Mesangial cell (primary cell): ENCODE data around the gene GPX3. TPM values are rescaled to one million over a fixed set of nuclear protein-coding genes. Genes with fewer than 3 reads are reported as not detected.

Experiments used
- total RNA-seq: library from RNA; depleted of rRNA; stranded (reverse); fragments of >200 nt; gene quantifications from 2 replicates; pipeline ENCODE4 v1.2.3, GENCODE V29; 2015

GPX3 gene, protein sequence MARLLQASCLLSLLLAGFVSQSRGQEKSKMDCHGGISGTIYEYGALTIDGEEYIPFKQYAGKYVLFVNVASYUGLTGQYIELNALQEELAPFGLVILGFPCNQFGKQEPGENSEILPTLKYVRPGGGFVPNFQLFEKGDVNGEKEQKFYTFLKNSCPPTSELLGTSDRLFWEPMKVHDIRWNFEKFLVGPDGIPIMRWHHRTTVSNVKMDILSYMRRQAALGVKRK
- total RNA-seq = 9.9 and 91.5 TPM in 2 replicates

DNA sequence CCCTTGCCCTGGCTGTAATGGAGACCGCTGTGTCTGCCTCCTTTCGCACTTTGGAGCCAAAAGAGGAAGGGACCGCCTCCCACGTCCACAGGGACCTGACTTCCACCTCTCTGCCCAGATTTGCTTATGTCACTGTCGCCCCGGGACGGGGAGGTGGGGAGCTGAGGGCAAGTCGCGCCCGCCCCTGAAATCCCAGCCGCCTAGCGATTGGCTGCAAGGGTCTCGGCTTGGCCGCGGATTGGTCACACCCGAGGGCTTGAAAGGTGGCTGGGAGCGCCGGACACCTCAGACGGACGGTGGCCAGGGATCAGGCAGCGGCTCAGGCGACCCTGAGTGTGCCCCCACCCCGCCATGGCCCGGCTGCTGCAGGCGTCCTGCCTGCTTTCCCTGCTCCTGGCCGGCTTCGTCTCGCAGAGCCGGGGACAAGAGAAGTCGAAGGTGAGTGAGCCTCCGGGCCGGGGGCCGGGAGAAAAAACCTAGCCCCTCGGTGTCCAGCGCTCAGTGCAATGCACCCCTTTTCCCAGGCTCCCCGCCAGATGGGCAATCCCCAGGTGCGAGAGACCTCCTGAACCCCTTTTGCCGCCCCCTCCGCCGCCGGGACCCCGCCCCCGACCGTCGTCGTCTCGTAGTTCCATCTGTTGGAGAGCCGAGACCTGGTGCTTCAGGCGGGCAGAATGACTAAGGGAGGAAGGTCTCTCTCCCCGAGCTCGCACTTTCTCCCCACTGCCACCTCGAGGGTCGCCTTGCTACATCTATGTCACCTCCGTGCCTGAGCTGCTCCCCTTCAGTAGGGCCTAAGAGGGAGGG is at the start of gene GPX3:
Gene GPX3 (plus strand): TSS at position 288 of the 807 bp plus-strand sequence. CDS start 64 bp downstream, at position 352.

Other genes starting within 250 kb of the GPX3 start
- gene SMIM3, start 241.8 kb upstream of the GPX3 start, total RNA-seq = 18.9 and 33.1 TPM in 2 replicates
- gene IRGM, start 174.1 kb upstream of the GPX3 start, total RNA-seq = not detected in 2 replicates
- gene ZNF300, start 115.6 kb upstream of the GPX3 start, total RNA-seq = 3.7 and 4.1 TPM in 2 replicates
- gene TNIP1, start 60.4 kb downstream of the GPX3 start, total RNA-seq = 97.0 and 111 TPM in 2 replicates
- 201 and 318 TPM in 2 replicates for gene ANXA6, start 137.2 kb downstream of the GPX3 start, total RNA-seq
- 0.98 and 2.0 TPM in 2 replicates for gene CCDC69, start 203.5 kb downstream of the GPX3 start, total RNA-seq
- gene GM2A, start 232.6 kb downstream of the GPX3 start, total RNA-seq = 22.7 and 29.9 TPM in 2 replicates